ENCODE data around the gene UBE2QL1. TPM values are rescaled to one million over a fixed set of nuclear protein-coding genes. Genes with fewer than 3 reads are reported as not detected.
"Not testable (repeated sequence)": the region's sequence is repeated elsewhere in the genome, so short reads cannot be mapped to it uniquely, and the experiment has no call there.

Gene UBE2QL1
- total RNA-seq, 1 donor from 2014 or later, result 2.9 TPM

DNA sequence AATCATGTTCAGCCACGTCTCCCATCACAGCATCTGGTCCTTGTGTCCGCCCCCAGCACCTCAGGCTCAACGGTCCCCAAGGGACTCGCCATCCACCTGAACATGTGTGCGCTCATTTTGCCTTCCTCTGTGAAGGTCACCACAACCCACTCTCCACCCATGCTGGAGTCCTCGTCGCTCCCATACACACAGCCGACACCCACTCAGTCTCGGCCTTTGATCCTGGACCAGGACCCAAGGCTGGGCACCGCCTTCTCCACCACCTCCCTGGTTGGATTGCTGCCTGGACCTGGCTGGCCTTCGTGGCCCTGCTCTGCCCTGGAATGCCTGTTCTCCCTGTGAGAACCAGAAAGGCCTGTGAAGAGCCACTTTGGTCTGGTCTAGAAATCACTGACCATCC is 60.3 kb downstream of the UBE2QL1 start:
- no peaks in the 10 kb centered on the region for H3K9me3 Mint-ChIP-seq (ENCODE audit: low read depth)
- peaks cover 13% of the 10 kb centered on the region for H3K4me1 Mint-ChIP-seq (ENCODE audit: low read depth)
- H3K4me3 Mint-ChIP-seq (ENCODE audit: low read depth), result no peak overlapping the region
- TF ChIP-seq CTCF (IDR thresholded peaks at IDR 0.05; ENCODE audit: unreplicated experiment), result no peak
- H3K27ac Mint-ChIP-seq, result no peak overlapping the region
- no peak for DNase-seq (ENCODE audit: low spot score, unreplicated experiment)
- no peaks in the 10 kb centered on the region for H3K36me3 Mint-ChIP-seq (ENCODE audit: insufficient read depth)
- H3K27me3 Mint-ChIP-seq, result no peaks in the 10 kb centered on the region

GRCh38 chr5:6510132-6510531 is 61.5 kb downstream of the UBE2QL1 start:
- no peak overlapping the region for H3K27ac Mint-ChIP-seq
- no peak for DNase-seq (ENCODE audit: low spot score, unreplicated experiment)
- H3K27me3 Mint-ChIP-seq, result no peaks in the 10 kb centered on the region
- peaks cover 9% of the 10 kb centered on the region for H3K4me1 Mint-ChIP-seq (ENCODE audit: low read depth)
- no peak for TF ChIP-seq CTCF (IDR thresholded peaks at IDR 0.05; ENCODE audit: unreplicated experiment)
- no peak overlapping the region for H3K4me3 Mint-ChIP-seq (ENCODE audit: low read depth)
- H3K9me3 Mint-ChIP-seq (ENCODE audit: low read depth), result no peaks in the 10 kb centered on the region
- no peaks in the 10 kb centered on the region for H3K36me3 Mint-ChIP-seq (ENCODE audit: insufficient read depth)

- Mint-ChIP-seq H3K36me3 (ENCODE audit: insufficient read depth) (no peaks in the 10 kb centered on the region), H3K9me3 (ENCODE audit: low read depth) (no peaks in the 10 kb centered on the region), H3K4me3 (ENCODE audit: low read depth) (no peak overlapping the region), H3K4me1 (ENCODE audit: low read depth) (peaks cover 9% of the 10 kb centered on the region), H3K27me3 (no peaks in the 10 kb centered on the region), H3K27ac (no peak overlapping the region)
- no peak for DNase-seq (ENCODE audit: low spot score, unreplicated experiment)
- no peak for TF ChIP-seq CTCF (IDR thresholded peaks at IDR 0.05; ENCODE audit: unreplicated experiment)
Measured at GRCh38 chr5:6510973-6511372, 62.3 kb downstream of the UBE2QL1 start.

DNA sequence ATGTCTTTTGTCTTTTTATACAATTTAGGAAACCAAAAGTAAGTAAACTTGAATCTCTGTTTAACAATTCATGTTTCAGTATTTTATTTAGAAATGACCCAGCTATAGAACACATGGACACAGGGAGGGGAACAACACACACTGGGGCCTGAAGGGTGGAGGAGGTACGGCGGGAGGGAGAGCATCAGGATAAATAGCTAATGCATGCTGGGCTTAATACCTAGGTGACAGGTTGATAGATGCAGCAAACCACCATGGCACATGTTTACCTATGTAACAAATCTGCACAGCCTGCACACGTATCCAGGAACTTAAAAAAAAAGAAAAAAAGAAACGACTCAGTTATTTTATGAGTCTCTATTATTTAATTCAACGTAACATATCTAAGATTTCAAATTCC is 67.2 kb downstream of the UBE2QL1 start:
- not testable (repeated sequence) for H3K27ac Mint-ChIP-seq; H3K36me3 Mint-ChIP-seq (ENCODE audit: insufficient read depth); H3K9me3 Mint-ChIP-seq (ENCODE audit: low read depth); DNase-seq (ENCODE audit: low spot score, unreplicated experiment); H3K4me3 Mint-ChIP-seq (ENCODE audit: low read depth); H3K27me3 Mint-ChIP-seq
- H3K4me1 Mint-ChIP-seq (ENCODE audit: low read depth), result peaks cover 20% of the 10 kb centered on the region

DNA sequence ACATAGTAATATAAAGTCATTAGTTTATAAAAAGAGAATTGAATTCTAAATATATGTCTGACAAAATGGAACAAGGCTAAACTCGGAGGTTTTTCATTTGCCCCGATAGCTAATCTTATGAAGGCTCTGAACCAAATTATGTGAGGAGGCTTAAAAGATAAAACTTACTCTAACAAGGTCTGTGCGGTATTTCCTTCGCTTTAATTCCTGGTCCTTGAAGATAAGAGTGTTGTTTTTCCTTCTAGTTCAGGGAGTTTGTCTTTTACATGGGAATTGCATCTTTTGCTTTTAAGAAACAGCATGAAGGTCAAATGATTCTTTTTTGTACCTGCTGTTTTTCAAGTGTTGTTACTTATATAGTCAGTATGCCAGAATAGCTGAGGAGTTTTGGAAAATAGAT is 68.2 kb downstream of the UBE2QL1 start:
- no peak for TF ChIP-seq CTCF (IDR thresholded peaks at IDR 0.05; ENCODE audit: unreplicated experiment)
- H3K27ac Mint-ChIP-seq, result no peak overlapping the region
- H3K9me3 Mint-ChIP-seq (ENCODE audit: low read depth), result no peaks in the 10 kb centered on the region
- no peak overlapping the region for H3K4me3 Mint-ChIP-seq (ENCODE audit: low read depth)
- no peak for DNase-seq (ENCODE audit: low spot score, unreplicated experiment)
- peaks cover 13% of the 10 kb centered on the region for H3K27me3 Mint-ChIP-seq
- no peaks in the 10 kb centered on the region for H3K36me3 Mint-ChIP-seq (ENCODE audit: insufficient read depth)
- peaks cover 20% of the 10 kb centered on the region for H3K4me1 Mint-ChIP-seq (ENCODE audit: low read depth)

DNA sequence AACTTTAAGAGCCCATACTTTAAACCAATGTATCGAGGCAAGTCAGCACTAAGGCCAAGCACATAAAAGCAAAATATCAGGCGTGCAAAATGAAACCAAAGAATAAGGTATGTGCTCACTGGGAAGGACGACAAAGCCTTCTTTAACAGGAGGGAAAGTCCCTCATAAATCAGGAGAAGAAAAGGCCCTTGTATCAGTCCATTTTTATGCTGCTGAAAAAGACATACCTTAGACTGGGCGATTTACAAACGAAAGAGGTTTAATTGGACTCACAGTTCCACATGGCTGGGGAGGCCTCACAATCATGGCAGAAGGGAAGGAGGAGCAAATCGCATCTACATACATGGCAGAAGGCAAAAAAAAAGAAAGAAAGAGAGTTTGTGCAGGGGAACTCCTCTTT is 68.9 kb downstream of the UBE2QL1 start:
- DNase-seq (ENCODE audit: low spot score, unreplicated experiment), result no peak
- H3K27me3 Mint-ChIP-seq, result peaks cover 18% of the 10 kb centered on the region
- H3K4me1 Mint-ChIP-seq (ENCODE audit: low read depth), result peaks cover 20% of the 10 kb centered on the region
- H3K27ac Mint-ChIP-seq, result no peak overlapping the region
- TF ChIP-seq CTCF (IDR thresholded peaks at IDR 0.05; ENCODE audit: unreplicated experiment), result no peak
- H3K36me3 Mint-ChIP-seq (ENCODE audit: insufficient read depth), result no peaks in the 10 kb centered on the region
- no peaks in the 10 kb centered on the region for H3K9me3 Mint-ChIP-seq (ENCODE audit: low read depth)
- no peak overlapping the region for H3K4me3 Mint-ChIP-seq (ENCODE audit: low read depth)

All from progenitor cell of endocrine pancreas (in vitro differentiated cells).